ENCODE measurements around the gene RIOK1. TPM values are rescaled to one million over a fixed set of nuclear protein-coding genes. Genes with fewer than 3 reads are reported as not detected.
"Not testable (repeated sequence)": the region's sequence is repeated elsewhere in the genome, so short reads cannot be mapped to it uniquely, and the experiment has no call there.

RIOK1 gene
- total RNA-seq, 1 experiment from 2014 or later = 21.3 TPM

DNA sequence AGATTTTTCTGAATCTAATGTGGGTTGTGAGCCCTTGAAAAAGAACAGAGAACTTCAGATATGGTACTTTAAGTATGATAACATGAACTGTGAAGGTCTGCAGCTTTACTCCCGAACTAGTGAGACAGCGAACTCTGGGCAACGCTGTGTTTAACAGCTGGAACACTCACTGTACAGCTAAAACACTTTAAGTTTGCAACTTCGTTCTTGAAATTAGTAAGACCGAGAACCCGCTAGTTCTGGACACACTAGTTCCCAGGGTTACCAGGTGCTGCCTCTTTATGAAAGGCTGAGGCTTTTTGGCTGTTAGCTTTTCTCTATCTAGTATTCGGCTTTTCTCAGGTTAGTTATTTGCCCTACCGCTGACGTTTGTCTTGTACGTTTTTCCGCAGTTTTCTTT, 52.9 kb downstream of the RIOK1 start:
- H3K4me1 ChIP-seq = no peaks in the 10 kb centered on the region
- H3K36me3 ChIP-seq = no peaks in the 10 kb centered on the region
- H3K27ac ChIP-seq = no peak overlapping the region
- no peak overlapping the region for H3K4me3 ChIP-seq
- DNase-seq = no peak
- no peaks in the 10 kb centered on the region for H3K9me3 ChIP-seq (replicated peaks)
- no peaks in the 10 kb centered on the region for H3K27me3 ChIP-seq

DNA sequence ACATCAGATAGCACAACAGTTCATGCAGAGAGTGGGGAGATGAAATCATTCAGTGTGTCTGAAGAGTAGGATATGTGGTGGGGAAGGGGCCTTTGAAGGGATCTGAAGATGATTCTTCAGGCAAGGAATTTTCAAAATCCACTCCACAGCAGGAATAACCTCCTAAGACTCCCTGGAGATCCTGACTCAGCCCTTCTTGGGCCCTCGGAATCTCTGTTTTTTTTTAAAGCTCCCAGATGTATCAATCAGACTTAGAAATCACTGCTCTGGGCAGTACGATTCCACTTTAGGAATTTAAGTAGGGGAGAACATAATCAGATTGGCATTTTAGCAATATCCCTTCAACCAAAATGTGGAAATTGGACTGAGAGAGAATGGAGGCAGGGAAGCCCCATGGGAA, 55.5 kb downstream of the RIOK1 start:
- Histone ChIP-seq H3K27me3 (no peaks in the 10 kb centered on the region), H3K36me3 (no peaks in the 10 kb centered on the region), H3K4me3 (no peak overlapping the region), H3K27ac (no peak overlapping the region), H3K9me3 (replicated peaks) (no peaks in the 10 kb centered on the region), H3K4me1 (no peaks in the 10 kb centered on the region)
- no peak for DNase-seq

DNA sequence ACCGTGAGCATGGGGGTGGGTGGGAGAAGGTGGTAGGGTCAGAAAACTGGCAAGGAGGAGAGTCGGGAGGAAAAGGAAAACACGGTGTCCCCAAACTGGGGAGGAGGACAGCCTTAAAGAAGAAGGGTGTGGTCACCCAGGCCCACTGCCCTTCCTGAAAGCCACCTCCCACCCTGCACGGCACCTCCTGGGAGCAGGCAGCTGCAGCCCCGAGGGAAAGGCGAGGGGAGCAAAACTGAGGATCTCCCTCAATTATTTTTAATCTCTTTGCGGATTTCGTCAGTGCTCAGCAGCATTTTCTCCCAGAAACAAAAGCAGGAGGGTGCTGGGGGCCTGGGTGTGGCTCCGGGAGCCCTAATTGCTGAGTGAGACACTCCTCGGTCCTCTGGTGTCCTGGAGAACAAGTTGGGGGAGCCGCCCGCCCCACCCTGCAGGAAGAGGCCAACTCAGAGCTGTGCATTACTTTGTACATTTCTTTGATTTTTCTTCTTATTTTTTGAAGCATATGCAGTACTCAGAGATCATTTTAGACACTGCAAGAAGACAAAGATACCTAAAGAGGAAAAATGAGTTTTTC, 56.4 kb downstream of the RIOK1 start:
- DNase-seq = no peak
- no peak overlapping the region for H3K4me3 ChIP-seq
- no peaks in the 10 kb centered on the region for H3K9me3 ChIP-seq (replicated peaks)
- H3K4me1 ChIP-seq = no peaks in the 10 kb centered on the region
- no peak overlapping the region for H3K27ac ChIP-seq
- no peaks in the 10 kb centered on the region for H3K36me3 ChIP-seq
- H3K27me3 ChIP-seq = no peaks in the 10 kb centered on the region

DNA sequence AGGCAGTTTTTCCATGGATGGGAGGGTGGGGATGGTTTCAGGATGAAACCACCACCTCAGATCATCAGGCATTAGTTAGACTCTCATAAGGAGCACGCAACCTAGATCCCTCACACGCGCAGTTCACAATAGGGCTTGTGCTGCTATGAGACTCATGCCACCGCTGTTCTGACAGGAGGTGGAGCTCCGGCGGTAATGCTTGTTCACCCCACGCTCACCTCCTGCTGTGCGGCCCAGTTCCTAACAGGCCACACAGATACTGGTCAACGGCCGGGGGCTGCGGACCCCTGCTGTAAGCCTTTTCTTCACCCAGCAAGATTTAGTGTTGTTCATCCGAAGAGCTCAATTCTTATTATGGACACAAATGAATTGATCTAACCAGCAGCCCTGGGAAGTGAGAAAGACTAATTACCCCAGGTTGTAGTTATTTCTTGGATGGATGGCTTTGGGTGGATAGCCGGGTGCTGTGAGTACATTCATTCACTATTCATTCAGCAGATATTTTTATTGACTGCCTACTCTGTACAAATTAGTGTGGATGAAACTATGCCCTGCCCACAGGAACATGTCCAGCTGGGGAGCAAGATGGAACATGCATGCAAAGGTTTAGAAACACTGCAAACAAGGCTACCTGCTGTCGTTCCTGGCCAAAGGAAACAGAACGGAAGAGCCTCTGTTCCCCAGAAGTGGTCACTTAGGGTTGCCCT, 57.2 kb downstream of the RIOK1 start:
- Histone ChIP-seq H3K27me3 (no peaks in the 10 kb centered on the region), H3K4me1 (no peaks in the 10 kb centered on the region), H3K9me3 (replicated peaks) (no peaks in the 10 kb centered on the region), H3K4me3 (no peak overlapping the region), H3K36me3 (no peaks in the 10 kb centered on the region), H3K27ac (no peak overlapping the region)
- no peak for DNase-seq

DNA sequence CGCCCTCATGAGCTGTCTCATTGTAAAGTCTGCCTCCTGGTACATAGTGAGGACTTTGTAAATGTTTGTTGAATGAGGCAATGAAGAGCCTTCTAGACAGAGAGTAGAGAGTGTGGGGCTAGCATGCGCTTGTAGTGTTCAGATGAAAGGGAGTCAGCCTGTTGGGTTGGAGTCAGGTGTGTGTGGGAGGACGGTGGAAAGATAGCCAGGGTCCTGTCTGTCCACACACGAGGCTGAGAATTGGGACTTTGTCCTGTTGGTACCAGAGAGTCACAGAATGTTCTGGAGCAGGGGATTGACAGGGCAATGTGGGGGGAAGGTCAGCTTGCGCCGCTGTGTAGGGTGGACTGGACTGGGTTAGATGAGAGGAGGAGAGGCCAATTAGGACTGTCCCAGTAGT, 58.6 kb downstream of the RIOK1 start:
- DNase-seq = no peak
- H3K27ac ChIP-seq = no peak overlapping the region
- H3K36me3 ChIP-seq = no peaks in the 10 kb centered on the region
- H3K4me3 ChIP-seq = no peak overlapping the region
- H3K27me3 ChIP-seq = no peaks in the 10 kb centered on the region
- no peaks in the 10 kb centered on the region for H3K9me3 ChIP-seq (replicated peaks)
- no peaks in the 10 kb centered on the region for H3K4me1 ChIP-seq

DNA sequence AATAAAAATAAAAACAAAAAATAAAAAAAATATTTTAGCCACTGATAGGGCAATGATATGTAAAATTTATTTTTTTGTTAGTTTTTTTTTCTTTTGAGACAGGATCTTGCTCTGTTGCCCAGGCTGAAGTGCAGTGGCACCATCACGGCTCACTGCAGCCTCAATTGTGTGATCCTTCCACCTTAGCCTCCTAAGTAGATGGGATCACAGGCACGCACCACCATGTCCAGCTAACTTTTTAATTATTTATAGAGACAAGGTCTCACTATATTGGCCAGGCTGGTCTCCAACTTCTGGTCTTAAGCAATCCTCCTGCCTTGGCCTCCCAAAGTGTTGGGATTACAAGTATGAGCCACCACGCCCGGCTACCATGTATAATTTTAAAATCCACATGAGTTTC, 59.4 kb downstream of the RIOK1 start:
- H3K9me3 ChIP-seq (replicated peaks) = no peaks in the 10 kb centered on the region
- no peaks in the 10 kb centered on the region for H3K36me3 ChIP-seq
- no peaks in the 10 kb centered on the region for H3K27me3 ChIP-seq
- no peak overlapping the region for H3K4me3 ChIP-seq
- no peak for DNase-seq
- no peak overlapping the region for H3K27ac ChIP-seq
- no peaks in the 10 kb centered on the region for H3K4me1 ChIP-seq

DNA sequence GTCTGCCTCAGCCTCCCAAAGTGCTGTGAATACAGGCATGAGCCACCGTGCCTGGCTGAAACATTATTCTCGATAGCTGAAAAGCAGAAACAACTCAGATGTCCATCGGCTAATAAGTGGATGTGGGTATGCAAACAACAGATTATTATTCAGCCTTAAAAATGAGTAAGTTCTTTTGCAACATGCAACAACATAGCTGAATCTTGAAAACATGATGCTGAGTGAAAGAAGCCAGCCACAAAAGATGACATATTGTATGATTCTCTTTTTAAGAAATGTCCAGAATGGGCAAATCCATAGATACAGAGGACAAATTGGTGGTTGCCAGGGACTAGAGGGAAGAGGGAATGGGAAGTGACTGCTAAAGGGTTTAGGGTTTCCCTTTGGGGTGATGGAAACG, 61.7 kb downstream of the RIOK1 start:
- H3K27ac ChIP-seq = no peak overlapping the region
- H3K4me3 ChIP-seq = no peak overlapping the region
- no peaks in the 10 kb centered on the region for H3K4me1 ChIP-seq
- H3K9me3 ChIP-seq (replicated peaks) = no peaks in the 10 kb centered on the region
- DNase-seq = no peak
- no peaks in the 10 kb centered on the region for H3K27me3 ChIP-seq
- no peaks in the 10 kb centered on the region for H3K36me3 ChIP-seq

- H3K4me1 ChIP-seq = no peaks in the 10 kb centered on the region
- DNase-seq = no peak
- no peak overlapping the region for H3K27ac ChIP-seq
- no peaks in the 10 kb centered on the region for H3K36me3 ChIP-seq
- H3K27me3 ChIP-seq = no peaks in the 10 kb centered on the region
- no peak overlapping the region for H3K4me3 ChIP-seq
- no peaks in the 10 kb centered on the region for H3K9me3 ChIP-seq (replicated peaks)
These were observed 63.3 kb downstream of the RIOK1 start for GRCh38 chr6:7452898-7453297.

DNA sequence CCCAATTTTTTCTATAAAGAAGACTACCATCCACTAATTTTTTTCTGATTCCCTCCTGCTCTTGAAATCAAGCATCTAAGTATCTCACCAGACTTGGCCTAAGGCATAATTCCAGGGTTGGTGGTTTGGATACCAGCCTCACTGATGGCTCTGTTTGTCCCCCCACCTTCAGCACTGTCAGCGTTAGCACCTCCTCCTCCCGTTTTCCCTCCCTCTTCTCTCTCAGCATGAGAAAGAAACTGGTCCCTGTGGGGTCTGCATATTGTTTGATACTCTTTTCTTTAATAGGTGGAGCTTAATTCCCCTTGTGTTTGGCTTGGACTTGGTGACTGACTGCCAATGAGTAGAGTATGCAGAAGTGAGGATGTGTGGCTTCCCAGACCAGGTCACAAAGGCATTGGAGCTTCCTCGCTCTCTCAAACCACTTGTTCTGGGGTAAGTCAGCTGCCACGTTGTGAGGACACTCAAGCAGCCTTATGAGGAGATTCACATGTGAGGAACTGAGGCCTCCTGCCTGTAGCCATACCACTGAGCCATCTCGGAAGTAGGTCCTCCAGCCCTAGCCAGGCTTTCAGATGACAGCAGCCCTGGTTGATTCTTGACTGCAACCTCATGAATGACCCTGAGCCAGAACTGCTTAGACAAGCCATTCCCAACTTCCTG, 65.2 kb downstream of the RIOK1 start:
- H3K36me3 ChIP-seq = no peaks in the 10 kb centered on the region
- no peaks in the 10 kb centered on the region for H3K27me3 ChIP-seq
- H3K9me3 ChIP-seq (replicated peaks) = no peaks in the 10 kb centered on the region
- DNase-seq = no peak
- no peak overlapping the region for H3K27ac ChIP-seq
- H3K4me1 ChIP-seq = no peaks in the 10 kb centered on the region
- no peak overlapping the region for H3K4me3 ChIP-seq

GRCh38 chr6:7456302-7456701, 66.7 kb downstream of the RIOK1 start:
- not testable (repeated sequence) for H3K9me3 ChIP-seq (replicated peaks); DNase-seq; H3K4me1 ChIP-seq; H3K4me3 ChIP-seq; H3K27me3 ChIP-seq; H3K27ac ChIP-seq; H3K36me3 ChIP-seq

DNA sequence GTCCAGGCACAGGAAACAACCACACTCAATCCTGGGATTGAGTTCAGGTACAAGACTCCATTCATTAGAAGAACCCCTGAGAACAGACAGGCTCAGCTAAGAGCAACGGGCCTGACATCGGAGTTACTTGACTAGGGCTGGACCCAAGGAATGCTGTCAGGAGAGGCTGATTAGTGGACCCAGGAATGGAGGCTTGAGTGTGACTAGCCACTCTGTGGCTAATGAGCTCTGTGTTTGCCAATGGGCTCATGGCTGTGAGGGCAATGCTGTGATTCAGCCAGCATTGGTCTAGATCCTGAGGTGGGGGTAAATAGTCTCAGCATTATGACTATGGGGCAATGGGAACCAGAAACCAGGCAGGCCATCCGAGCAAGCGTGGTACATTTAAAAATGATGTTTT, 71.8 kb downstream of the RIOK1 start:
- H3K4me1 ChIP-seq = no peaks in the 10 kb centered on the region
- no peaks in the 10 kb centered on the region for H3K36me3 ChIP-seq
- no peak for DNase-seq
- H3K4me3 ChIP-seq = no peak overlapping the region
- no peak overlapping the region for H3K27ac ChIP-seq
- H3K27me3 ChIP-seq = no peaks in the 10 kb centered on the region
- H3K9me3 ChIP-seq (replicated peaks) = no peaks in the 10 kb centered on the region

- H3K36me3 ChIP-seq = no peaks in the 10 kb centered on the region
- no peaks in the 10 kb centered on the region for H3K9me3 ChIP-seq (replicated peaks)
- H3K4me1 ChIP-seq = no peaks in the 10 kb centered on the region
- H3K4me3 ChIP-seq = no peak overlapping the region
- no peak overlapping the region for H3K27ac ChIP-seq
- DNase-seq = no peak
- H3K27me3 ChIP-seq = no peaks in the 10 kb centered on the region
These were observed 74.2 kb downstream of the RIOK1 start for GRCh38 chr6:7463785-7464184.

GRCh38 chr6:7467007-7467897, 77.6 kb downstream of the RIOK1 start:
- Histone ChIP-seq H3K27ac (no peak overlapping the region), H3K4me1 (no peaks in the 10 kb centered on the region), H3K36me3 (no peaks in the 10 kb centered on the region), H3K27me3 (no peaks in the 10 kb centered on the region), H3K9me3 (replicated peaks) (no peaks in the 10 kb centered on the region), H3K4me3 (no peak overlapping the region)
- DNase-seq = no peak
